ENCODE data around the gene AKNA.

The AKNA gene

DNA sequence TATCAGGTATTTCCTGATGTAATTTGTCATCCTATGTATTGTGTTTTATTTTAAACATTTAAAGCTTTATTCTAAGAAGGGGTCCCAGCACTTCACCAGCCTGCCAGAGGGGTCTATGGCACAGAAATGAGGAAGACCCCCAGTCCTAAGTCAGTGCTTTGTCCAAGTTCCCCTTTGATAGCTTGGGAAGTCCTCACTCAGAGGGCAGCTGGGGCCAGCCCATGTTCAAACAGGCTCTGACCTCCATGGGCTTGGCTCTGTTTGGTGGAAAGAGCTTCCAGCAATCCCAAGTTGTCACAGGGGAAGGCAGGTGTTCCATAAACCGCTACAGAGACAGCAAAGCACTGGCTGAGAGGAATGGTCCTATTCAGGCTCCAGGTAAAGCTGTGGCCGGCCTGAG, 26.6 kb upstream of the AKNA start:
- no peak for DNase-seq (ENCODE audit: low read depth)

DNA sequence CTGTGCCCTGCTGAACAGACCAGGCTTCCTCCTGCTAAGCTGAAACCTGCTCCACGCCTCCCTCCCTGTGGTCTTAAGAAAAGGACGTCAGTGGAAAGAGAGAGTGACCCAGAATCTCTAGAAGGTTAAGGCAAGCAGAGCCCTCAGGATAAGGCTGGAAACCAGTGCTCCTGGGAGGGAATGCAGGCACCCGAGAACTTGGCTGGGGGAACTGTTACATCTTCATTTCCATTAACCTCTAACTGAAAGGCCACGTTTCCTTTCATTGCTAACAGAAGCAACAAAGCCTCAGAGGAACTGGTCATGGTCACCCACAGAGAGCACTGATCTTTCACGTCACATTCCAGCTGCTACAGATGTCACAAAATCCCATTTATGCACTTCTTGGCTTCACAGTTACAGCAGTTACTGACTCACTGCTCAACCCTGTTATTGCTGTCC, 26.1 kb upstream of the AKNA start:
- no peak for DNase-seq (ENCODE audit: low read depth)

DNA sequence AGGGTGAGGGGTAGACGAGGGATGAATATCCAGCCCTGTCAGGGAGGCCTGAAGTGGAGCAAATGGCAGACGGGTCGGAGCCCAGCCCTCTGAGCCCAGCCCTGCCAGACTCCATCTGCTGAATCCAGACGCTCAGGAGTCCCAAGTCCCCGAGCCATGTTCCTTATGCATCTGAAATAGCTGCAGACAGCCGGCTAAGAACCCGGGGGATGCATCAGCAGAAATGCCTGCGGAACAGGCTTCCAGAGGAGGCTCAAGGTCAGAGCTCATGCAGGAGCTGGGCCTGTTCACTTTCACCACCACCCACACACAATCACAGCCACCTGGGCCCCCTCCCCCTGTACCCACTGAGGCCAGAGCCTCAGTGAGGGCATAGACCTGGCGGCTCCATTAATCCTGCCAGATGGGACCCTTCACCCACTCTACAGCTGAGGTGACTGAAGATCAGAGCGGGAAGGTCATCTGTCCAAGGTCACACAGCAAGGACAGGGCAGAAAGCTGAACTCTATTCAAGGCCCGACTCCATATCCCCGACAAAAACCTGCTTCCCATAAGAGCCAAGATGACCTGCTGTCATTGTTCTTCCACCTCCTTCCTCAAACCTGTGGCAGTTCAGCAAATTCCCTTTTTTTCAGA, 24.4 kb upstream of the AKNA start:
- DNase-seq (ENCODE audit: low read depth) = no peak

DNA sequence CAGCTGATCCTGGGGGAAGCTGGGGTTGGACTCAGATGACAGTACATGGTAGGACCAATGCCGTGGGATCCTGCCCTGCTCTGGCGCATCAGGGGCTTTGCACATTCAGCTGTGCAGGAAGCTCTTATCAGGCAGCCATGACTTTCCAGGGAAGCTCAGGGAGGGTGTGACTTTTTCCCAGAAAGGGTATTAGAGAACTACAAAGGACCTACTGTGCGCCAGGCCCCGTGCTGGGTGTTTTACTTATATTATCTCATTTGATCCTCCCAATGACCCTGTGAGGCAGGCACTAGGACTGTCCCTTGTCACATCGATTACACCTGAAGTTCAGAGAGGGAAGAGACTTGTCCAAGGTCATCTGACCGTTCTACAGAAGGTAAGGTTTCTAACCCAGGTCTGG, 23.7 kb upstream of the AKNA start:
- no peak for DNase-seq (ENCODE audit: low read depth)

DNA sequence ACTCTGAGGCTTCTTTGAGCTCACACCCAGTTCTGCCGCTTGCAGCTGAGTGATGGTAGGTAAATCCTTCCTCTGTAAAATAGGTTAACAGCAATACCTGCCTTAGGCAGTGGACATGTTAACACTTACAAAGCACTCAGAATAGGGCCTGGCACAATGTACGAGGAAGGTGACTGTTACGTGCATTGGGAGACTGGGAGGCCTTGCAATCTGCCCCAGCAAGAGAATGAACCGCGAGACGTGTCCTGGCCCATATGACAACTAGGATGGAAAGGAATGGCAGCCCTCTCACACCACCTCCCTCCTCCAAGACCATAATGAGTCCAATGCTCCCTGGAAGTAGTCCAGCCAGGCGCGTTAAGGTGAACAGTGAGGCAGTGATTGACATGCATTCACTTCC, 23.1 kb upstream of the AKNA start:
- no peak for DNase-seq (ENCODE audit: low read depth)

DNA sequence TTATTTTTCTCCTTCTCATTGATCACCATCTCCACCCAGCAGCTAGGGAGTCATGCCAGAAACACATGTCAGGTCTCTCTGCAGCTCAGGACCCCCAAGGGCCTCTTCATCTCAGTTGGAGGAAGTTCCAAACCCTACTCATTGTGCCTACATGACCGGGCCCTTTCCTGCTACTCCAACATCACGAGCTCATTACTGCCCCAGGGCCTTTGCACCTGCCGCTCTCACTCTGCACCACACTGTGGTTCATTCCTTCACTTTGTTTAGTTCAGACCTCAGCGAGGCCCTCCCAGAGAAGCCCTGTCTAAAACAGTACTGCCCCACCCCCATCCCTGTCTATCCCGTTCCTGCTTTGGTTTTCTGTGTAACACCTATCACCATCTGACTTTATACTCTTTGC, 22.1 kb upstream of the AKNA start:
- DNase-seq (ENCODE audit: low read depth) = no peak

DNA sequence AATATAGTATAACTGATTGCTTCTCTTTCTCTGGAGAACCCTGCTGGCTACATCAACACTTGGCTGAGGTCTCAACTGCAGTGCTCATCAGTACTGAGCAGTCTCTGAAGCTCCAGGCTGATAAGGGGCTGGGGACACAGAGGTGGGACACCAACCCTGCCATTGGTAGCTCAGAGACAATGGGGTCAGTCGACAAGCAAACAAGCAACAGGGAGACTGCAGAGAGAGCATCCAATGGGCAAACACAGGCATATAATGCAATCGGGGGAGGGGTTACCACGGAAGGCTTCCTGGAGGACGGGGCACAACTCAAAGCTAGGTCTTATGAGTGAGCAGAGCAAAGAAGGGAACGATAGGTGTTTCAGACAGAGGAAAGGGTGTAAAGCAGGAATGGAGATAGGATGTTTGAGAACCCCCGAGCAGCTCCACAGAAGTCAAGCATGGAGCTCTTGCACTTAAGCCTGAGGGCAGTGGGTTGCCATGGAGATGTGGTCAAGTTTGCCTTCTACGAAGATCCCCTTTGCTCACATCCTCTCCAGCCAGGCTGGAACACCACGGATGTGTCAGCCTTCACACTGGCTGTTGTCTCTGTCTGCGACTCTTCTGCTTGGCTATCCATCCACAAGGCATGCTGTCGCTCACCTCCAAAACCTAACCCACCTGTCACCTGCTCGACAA, 21.5 kb upstream of the AKNA start:
- no peak for DNase-seq (ENCODE audit: low read depth)

DNA sequence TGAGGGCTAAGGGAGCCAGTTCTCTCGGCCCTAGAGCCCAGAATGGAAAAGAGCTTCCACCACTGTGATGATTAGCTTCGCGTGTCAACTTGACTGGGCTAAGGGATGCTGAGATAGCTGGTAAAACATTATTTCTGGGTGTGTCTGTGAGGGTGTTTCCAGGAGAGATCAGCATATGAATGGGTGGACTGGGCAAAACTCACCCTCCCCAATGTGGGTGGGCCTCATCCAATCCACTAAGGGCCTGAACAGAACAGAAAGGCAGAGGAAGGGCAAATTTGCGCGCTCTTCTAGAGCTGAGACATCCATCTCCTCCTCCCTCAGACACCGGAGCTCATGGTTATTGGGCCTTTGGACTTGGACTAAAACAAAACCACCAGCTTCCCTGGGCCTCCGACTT, 20.9 kb upstream of the AKNA start:
- DNase-seq (ENCODE audit: low read depth) = no peak

DNA sequence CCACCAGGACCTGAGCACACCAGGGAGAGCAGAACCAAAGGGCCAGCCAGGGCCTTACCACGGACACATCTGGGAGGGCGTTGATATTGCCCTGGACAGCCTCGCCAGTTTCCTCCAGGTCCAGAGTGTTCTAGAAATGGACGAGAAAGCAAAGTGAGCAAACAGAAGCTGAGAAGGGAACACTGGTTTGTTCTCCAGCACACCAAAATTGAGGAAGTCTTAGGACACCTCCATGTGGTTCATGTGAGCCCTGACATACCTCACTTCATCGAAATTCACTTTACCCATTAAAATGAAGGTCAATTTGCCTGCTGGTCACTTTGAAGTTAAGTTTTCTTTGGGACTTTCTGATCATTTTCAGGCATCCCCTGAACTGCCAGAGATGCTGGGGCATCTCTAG, 20.1 kb upstream of the AKNA start:
- no peak for DNase-seq (ENCODE audit: low read depth)

DNA sequence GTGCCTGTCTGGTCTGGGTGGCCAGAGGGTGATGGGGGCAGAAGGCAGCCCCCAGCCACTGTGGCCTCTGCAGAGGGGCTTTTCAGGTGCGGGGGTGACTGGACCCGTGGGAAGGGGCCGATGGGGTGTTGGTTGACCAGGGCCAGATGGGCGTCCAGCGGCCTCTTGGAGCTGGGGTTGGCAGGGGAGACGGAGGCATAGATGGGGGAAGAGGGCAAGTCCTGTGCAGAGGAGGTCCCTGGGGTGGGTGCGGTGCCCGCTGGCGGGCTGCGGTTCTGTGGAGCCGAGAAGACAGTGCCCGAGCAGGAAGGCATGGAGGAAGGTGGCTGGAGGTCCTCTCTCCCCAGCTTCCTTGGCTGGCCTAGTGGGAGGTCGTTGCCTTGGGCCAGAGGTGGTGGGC, 18.7 kb upstream of the AKNA start:
- DNase-seq (ENCODE audit: low read depth) = no peak

DNA sequence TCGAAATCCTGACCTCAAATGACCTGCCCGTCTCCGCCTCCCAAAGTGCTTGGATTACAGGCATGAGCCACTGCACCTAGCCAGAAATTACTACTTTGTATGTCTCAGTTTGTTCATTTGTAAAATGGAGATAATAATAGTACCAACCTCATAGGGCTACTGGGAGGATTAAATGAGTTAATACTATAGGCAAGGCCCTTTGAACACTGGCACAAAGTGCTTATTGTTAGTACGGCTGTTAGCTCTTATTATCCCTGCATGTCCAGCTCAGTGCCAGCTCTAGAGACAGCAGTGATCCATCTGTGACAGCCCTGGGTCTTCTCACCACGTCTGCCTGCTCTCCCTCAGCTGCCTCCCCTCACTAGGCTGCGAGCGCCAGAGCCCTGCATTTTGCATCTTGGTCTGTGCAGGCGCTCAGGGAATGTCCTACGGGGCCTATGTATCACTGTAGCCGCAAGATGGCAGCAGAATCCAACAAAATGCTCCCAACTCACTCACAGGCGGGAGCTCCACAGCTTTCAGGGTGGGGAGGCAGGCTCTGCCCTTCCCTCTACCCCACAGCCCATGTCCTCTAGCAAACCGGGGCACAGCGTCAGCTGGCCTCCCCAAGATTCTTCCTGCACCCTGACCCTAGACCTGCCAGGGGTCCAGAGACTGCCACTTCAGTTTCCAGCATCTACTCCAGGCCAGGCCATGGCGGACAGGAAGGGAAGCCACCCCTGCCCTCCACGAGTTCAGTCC, 17.7 kb upstream of the AKNA start:
- peak; percentile 68 for DNase-seq (ENCODE audit: low read depth)

DNA sequence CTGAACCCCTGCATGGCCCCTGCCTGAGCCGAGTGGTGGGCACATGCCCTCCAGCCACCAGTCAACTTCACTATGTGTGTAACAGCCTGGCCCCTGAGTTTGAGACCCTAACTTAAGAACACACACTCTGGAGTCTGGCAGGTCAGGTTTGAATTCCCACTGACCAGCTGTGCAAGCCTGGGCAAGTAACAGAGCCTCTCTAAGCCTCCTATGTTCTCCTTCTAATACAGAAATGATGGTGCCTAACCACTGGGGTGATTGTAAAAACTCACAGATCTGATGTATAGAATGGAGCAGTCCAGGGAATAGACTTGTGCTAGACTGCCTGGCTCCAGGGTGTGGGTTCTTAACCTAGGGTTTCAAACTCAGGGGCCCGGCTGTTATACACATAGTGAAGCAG, 16.7 kb upstream of the AKNA start:
- no peak for DNase-seq (ENCODE audit: low read depth)

DNA sequence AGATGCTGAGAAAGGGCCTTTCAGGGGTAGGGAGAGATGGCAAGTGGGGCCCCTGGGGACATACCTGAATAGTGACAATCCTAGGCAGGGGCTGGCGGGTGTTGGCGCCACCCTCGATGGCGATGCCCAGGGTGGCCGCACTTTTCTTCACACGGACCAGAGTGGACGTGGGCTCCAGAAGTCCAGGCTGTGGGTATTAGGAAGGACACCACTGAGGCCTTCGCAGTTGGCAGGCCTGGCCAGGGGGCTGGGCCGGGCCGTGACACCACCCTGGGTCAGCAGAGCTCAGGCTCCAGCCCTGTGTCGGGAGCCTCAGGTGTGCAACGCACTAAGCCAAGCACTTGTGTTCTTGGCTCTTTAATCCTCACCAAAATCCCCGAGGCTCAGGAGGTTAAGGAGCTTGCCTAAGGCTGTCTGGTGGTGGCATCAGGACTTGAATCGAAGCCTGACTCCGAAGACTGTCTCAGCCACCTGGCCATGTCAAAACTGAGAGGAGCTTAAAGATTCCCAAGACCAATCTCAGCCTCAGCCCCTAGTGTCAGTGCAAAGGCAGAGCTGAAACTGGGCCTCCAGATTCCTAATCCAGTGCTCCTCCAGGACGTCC, 15.5 kb upstream of the AKNA start:
- no peak for DNase-seq (ENCODE audit: low read depth)

DNA sequence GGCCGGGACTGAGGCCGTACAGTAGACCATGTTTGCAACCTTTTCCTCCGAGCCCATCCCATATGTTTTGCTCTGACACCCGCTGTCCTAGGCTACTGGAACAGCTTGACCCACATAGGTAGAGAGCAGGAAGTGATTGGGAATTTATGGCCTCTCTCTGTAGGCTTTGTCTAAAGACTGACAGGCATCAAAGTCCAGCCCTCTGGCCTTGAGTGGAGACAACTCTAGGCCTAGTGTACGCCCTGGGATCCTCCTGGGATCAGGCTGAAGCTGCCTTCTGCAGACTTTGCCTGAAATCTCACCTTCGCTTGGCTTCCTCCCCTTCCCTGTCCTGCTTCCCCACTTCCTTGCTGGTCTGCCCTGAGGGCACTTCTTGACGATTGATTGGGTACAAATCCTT, 13.6 kb upstream of the AKNA start:
- DNase-seq (ENCODE audit: low read depth) = no peak

DNA sequence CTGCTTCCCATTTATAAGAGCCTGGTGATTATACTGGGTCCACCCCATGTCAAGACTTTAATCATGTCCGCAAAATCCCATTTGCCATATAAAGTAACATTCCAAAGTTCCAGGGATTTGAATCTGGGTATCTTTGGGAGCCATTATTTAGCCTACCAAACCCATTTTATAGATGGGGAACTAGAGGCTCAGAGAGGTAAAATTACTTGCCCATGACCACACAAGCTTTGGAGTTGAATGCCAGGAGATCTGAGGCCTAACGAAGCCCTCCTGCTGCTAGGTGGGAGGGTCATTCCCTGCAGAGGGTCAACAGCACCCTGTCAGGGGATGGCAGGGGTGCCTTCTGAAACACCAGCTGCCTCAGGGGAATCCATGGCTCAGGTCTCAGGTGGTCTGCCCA, 13.0 kb upstream of the AKNA start:
- DNase-seq (ENCODE audit: low read depth) = no peak

DNA sequence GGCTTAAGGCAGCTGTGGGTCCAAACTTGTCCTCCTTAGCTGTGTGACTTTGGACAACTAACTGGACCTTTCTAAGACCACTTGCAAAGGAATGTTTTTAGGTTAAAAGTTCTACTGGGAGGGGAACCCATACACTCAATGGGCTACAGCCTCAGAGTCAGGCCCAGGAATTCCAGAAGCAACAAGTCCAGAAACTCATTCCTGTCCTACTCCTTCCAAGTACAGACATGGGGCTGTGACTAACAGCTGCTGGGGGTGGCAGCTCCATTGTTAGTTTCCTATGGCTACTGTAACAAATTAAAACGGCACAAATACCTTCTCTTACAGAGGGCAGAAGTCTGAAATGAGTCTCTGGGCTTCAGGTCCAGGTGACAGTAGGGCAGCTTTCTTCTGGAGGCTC, 12.4 kb upstream of the AKNA start:
- DNase-seq (ENCODE audit: low read depth) = no peak

DNA sequence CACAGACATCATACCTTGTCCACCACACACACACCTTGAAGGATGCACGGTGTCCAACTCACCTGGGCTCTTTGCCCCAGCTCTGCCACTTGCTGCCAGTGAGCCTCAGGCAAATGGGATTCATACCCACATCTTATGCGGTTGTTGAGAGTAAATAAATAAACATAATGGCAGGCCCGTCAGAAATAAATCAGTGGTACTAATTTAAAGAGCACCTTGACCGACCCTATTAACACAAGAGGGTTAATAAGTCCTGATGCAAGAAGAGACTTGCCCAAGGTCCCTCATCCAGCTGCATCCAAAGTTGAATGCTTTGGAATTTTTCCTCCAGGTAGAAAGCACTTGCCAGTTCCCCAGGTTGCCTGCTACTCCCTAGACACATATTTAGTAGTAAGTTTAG, 11.6 kb upstream of the AKNA start:
- DNase-seq (ENCODE audit: low read depth) = no peak

DNA sequence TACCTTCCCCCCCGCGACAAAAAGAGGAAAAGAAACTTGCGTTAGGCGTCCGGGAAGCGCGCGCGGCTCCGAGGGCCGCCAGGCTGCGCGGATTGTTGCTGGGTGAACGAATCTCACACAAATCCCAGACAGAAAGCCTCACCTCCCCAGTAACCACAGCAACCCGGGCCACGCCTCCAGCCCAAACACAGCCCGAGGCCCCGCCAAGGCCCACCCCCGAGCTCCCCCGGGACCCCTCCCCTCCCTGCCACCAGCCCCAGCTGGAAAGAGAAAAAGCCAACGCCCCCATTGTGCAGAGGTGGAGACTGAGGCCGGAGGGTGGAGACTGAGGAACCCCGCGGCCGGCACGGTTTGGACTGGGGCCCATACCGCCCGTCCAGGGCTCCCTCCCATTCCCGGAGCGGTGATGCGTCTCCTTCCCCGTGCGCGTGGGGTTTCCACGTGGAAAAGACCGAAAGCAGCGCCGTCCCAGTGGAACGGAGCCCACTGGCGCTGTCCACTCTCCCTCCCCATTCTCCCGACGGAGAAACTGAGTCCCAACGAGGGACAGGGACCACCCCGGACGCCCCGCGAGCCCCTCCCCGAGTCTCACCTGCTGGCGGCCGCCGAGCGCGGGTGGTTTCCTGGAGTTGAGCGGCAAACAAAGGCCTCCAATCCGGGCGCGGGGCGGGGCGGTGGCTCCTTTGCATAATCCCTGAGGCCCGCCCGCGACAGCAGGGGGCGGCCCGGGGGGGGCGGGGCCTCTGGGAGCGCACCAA, 10.2 kb upstream of the AKNA start:
- DNase-seq (ENCODE audit: low read depth) = peak; percentile 92

DNA sequence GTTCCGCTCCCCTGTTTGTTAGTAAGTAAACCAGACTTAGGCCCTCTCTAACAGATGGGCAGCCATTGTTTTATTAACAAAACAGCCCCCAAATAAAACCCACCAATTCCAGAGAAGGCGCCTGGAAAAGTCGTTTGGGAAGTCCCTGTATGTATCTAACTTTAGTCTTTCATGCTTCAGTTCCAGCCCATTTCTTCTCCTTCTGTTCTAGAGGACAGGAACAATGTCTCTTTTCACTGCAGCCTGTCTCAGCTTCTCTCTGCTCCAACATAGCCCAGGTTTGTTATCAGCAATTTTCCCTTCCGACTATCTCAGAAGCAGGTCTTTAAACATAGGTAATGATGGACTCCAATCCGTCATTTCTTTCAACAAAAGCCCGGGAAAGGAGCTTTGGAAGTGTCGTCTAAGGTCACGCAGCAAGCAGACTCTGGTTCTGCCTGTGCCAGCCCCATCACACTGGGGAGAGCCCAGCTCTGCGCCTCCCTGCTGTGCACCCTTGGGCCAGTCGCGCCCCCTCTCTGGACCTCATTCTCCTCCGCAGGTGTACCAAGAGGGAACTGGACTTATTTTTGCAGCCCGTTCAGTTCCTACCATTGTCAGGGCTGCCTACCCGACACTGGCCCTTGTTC, 9.6 kb upstream of the AKNA start:
- DNase-seq (ENCODE audit: low read depth) = no peak

DNA sequence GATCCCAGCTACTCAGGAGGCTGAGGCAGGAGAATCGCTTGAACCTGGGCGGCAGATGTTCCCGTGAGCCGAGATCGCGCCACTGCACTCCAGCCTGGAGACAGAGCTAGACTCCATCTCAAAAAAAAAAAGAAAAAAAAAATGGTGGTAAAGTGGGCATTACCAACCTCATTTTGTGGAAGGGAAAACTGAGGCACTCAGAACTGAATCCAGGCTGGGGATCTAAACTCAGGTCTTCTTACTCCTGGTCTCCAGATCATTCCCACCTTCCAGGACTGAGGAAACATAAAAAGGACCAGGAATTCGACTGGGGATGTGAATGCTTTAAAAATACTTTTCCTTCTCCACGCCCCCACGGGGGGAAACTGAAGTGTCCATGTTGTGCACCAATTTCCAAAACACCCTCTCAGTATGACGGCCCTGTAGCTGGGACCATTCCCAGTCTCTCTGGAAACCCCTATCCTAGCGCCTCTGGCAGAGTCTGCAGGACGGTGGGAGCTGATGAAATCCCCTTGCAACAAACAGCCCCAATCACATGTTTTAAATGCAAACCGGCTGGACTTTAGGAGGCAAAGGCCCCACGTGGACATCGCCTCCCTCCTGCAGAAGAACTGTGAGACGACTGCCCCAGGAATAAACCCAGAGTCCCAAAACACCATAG, 8.9 kb upstream of the AKNA start:
- DNase-seq (ENCODE audit: low read depth) = no peak

DNA sequence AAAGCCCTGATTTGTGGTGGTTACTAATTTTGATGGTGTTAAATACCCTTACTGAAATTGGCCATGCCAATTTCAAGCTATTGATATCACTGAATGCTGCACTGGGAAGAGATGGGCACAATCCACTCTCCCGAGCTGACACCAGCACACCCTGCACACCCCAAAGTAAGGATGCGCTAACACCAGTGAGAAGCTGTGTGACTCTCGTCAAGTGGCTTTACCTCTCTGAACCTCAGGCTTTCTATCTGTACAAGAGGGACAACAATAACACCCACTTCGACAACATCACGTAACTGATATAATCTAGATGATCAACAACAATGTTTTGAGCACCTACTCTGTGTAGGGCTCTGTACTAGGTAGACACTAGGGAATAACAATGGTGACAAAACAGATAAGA, 8.0 kb upstream of the AKNA start:
- no peak for DNase-seq (ENCODE audit: low read depth)

DNA sequence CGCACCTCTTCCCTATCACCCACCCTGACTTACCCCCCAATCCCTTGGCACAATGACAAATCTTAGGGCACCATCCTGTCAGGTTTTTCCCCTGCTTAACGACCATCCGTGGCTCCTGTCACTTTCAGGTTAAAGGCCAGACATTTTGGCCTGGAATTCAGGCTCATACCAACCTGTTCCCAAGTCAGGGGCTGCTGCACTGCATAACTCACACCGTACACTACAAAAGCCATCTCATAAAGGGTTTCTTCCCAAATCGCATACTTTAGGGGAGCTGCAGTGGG, 7.5 kb upstream of the AKNA start:
- DNase-seq (ENCODE audit: low read depth) = no peak

Measured in stimulated activated CD8-positive, alpha-beta memory T cell treated with anti-CD3 and anti-CD28 coated beads, Interleukin-12 subunit alpha, Interleukin-12 subunit beta, amount 100 ng/mL, for 1 hour (primary cell).